BJ (cell line): ENCODE results near the gene MIPOL1. TPM values are rescaled to one million over a fixed set of nuclear protein-coding genes. Genes with fewer than 3 reads are reported as not detected.

ENCODE experiments used
- CTCF ChIA-PET: fragments of 350-600 bp; formaldehyde crosslinking; extraction: SDS; loops from one replicate; lab custom pipeline; 2021; ENCODE audit warnings: antibody characterized with exemption, inconsistent platforms; lab: Yijun Ruan, JAX
- POLR2A ChIA-PET: fragments of 300-600 bp; sonication (Branson Sonifier 250); formaldehyde crosslinking; extraction: SDS; loops from one replicate; lab custom pipeline; 2021; ENCODE audit warnings: antibody characterized with exemption; lab: Charles Lee
- DNase-seq: peaks from one replicate; pipeline ENCODE4 v3.0.0-alpha.2; 2011; ENCODE audit warnings: low read depth
- H3K27me3 ChIP-seq: 2 replicates; pipeline ENCODE4 v1.6.0; 2011; ENCODE audit warnings: low read length; ENCODE audit not compliant: control insufficient read depth, insufficient read depth
- H3K36me3 ChIP-seq: 2 replicates; pipeline ENCODE4 v1.5.1; 2011; ENCODE audit warnings: low read length; ENCODE audit not compliant: control insufficient read depth, insufficient read depth
- H3K4me3 ChIP-seq: 2 replicates; pipeline ENCODE4 v1.5.1; 2011; ENCODE audit warnings: low read depth, mild to moderate bottlenecking, control low read depth, low read length
- polyA plus RNA-seq: library from polyadenylated mRNA; depleted of rRNA; stranded (reverse); fragments of >200 nt; gene quantifications from 2 replicates; pipeline ENCODE4 v1.2.3, GENCODE V29; 2011
- TF ChIP-seq, protein P1 (sequence below): IDR thresholded peaks from 2 replicates; pipeline ENCODE4 v1.5.1; 2011; ENCODE audit warnings: low read depth, mild to moderate bottlenecking, control low read depth, inconsistent platforms, low read length, moderate library complexity; ENCODE audit not compliant: insufficient read depth

The MIPOL1 gene
- polyA plus RNA-seq, 1 experiment = 1.1 TPM

DNA sequence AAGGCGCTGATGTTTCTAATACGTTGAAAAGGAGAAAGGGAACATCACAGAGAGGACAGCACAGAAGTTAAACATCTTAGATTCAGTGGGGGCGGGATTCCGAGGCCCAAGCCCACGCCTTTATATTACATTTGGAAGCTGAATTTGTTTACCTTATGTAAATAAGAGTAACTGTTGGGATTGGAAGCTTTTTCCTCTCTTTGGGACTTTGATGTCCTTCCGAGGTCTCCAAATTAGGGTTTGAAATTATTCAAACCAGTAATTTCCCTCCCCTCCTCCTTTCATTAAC, 390.9 kb downstream of the MIPOL1 start:
- POLR2A ChIA-PET = interaction anchor here (0.6 to 0.7 kb wide), 2 partner anchors 324 to 329 kb away, joined by 3 to 4 read pairs; no protein-coding TSS in a partner anchor
- no peak for DNase-seq
- CTCF ChIA-PET = interaction anchor here (1.6 kb wide), 1 partner anchor 9 kb away, joined by 6 read pairs; no protein-coding TSS in a partner anchor
- Histone ChIP-seq H3K36me3 (no peaks in the 10 kb centered on the region), H3K4me3 (no peak overlapping the region), H3K27me3 (peaks cover 65% of the 10 kb centered on the region)
- TF ChIP-seq, protein P1, sequence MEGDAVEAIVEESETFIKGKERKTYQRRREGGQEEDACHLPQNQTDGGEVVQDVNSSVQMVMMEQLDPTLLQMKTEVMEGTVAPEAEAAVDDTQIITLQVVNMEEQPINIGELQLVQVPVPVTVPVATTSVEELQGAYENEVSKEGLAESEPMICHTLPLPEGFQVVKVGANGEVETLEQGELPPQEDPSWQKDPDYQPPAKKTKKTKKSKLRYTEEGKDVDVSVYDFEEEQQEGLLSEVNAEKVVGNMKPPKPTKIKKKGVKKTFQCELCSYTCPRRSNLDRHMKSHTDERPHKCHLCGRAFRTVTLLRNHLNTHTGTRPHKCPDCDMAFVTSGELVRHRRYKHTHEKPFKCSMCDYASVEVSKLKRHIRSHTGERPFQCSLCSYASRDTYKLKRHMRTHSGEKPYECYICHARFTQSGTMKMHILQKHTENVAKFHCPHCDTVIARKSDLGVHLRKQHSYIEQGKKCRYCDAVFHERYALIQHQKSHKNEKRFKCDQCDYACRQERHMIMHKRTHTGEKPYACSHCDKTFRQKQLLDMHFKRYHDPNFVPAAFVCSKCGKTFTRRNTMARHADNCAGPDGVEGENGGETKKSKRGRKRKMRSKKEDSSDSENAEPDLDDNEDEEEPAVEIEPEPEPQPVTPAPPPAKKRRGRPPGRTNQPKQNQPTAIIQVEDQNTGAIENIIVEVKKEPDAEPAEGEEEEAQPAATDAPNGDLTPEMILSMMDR = no peak

DNA sequence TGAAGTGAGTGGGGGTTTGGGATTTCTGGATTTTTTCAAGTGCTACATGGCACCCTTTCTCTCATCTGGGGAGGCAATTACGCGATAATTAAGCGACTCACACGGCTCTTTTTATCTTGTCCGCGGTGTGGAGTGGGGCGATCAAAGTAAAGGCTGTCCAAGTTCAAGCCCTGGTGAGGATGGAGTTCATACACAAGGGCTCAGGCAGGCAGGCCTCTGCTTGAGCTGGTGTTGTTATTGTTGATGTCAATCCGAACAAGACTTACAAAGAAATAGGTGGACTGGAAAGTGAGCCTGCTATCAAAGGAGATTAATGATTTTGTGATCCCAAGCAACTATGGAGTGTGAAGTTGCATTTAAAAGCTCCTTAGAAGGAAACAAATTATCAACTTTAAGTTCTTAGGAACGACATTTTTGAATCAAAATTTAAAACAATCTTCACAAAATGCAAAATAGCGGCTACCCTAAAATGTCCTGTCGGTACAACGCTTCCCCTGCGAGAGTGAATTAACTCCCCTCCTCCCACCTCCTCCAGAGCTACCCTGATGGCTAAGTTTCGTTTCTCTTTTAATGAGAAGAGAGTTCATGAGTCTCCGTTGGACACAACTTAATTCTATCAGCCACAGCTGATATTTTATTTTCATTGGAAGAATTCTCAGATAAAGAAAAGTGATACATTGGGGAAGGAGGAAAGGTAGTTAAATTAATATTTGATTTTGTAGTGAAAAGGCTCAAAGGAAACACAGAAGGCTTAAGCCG, 391.4 kb downstream of the MIPOL1 start:
- no peak for DNase-seq
- Histone ChIP-seq H3K4me3 (no peak overlapping the region), H3K27me3 (peaks cover 64% of the 10 kb centered on the region), H3K36me3 (no peaks in the 10 kb centered on the region)
- TF ChIP-seq, protein P1 = no peak
- ChIA-PET POLR2A (interaction anchor here (0.6 kb wide), 1 partner anchor 323 kb away, joined by 3 read pairs; no protein-coding TSS in a partner anchor), CTCF (no interaction called here)

DNA sequence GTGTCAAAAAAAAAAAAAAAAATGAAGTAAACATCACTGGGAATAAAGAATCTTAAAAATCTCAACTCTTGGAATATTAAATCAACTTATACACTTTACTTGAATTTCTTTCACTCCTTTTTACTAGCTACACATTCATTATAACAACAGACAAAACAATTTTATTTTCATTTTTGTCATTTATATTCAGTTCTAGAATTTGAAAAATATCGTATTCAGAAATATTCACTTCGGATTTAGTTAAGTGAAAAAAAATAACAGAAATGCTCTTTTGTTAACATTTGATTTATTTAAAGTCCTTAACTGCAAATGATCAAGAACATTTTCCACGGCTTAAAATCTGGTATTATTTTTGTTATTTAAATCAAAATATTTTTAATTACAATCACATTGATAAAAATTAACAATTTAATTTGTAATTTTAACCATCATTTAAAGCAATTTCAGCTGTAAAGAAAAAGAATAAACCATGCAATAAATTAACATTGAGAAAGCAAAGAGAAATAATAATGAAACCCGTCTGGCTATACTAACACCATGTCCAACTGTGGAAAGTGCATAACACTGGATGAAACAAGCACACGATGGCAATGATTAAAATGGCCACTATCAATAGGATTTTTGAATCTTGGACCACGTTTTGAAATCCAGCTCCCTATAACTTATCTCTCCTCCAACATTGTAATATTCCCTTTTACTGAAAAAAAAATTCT, 392.1 kb downstream of the MIPOL1 start:
- CTCF ChIA-PET = no interaction called here

DNA sequence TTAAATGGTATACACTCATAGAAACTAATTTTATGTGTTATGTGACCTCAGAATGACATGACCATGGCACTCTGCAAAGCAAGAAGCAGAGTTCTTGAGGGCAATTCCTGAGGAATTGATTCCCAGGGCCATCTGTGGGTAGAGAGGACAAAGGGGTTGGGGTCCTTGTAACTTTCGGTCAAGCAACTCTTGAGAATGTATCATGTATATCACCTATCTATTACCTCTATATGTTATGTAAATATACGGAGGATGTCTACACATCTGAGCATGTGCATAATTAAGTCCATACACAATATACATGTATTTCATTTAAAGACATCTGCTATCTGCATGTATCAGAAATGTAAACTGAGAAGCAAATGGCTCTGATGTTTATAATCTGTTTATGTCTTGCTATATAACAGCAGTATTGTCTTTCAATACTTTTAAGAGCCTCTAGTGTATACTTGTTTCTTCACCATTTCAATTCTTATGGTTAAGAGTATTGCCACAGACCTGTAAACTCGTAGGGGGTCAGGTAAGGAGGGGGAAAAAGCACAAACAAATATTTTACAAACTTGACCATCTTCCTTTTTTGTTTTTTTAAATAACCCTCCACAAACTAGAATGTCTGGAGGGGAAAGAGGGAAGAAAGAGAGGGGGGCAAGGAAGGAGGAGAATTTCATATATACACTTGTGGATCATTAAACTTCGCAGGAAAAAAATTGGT, 392.8 kb downstream of the MIPOL1 start:
- peaks cover 52% of the 10 kb centered on the region for H3K27me3 ChIP-seq
- DNase-seq = no peak
- no peak overlapping the region for H3K4me3 ChIP-seq
- ChIA-PET CTCF (interaction anchor here (0.6 kb wide), 1 partner anchor 340 kb away, joined by 3 read pairs; no protein-coding TSS in a partner anchor), POLR2A (no interaction called here)
- TF ChIP-seq, protein P1 = no peak
- no peaks in the 10 kb centered on the region for H3K36me3 ChIP-seq

More for the DNA sequence above, 392.1 kb downstream of the MIPOL1 start:
- POLR2A ChIA-PET = no interaction called here
- no peak overlapping the region for H3K4me3 ChIP-seq
- H3K36me3 ChIP-seq = no peaks in the 10 kb centered on the region
- H3K27me3 ChIP-seq = peaks cover 57% of the 10 kb centered on the region
- DNase-seq = no peak
- TF ChIP-seq, protein P1 = no peak
